ENCODE measurements around the gene COA3.
A peak's percentile ranks its signal among the peaks of the same experiment; 100 is the strongest.

DNA sequence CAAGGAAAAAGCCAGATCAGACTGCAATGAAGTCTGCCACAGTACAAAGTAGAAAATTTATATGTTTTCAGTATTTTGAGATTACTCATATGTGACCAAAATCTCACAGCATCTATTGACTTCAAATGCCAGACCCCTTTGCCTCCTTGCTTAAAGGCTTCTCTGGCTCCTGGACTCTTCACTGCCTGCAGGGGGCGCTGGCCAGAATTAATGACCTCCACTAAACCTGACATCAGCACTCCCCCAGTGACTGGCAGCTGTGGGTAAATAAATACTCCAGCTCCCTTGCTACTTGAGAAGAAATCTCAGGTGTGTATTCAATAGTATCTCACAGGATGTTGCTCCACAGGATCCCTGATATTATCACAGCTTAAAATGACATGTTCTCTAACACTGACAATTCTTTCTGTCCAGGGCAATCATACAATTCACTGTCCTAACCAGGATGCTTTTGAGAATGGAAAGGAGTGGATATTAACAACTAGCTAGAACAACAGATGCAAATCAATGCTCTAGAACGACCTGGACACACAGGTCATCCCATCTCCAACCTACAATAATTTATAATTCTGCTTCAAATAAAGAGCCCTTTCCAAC lies 21.5 kb upstream of the COA3 start:
- TF ChIP-seq POLR2A (IDR thresholded peaks at IDR 0.05) (no peak), CTCF (IDR thresholded peaks at IDR 0.05) (peak; percentile 40 to 72 (median 64))
